SK-N-SH (cell line): Measurements from ENCODE around the gene ATCAY. TPM values are rescaled to one million over a fixed set of nuclear protein-coding genes. Genes with fewer than 3 reads are reported as not detected.

Experiments
- CTCF ChIA-PET: fragments of 300-600, 350-600 bp; formaldehyde crosslinking; extraction: SDS; loops from one replicate; lab custom pipeline; 2021; lab: Yijun Ruan, JAX
- POLR2A ChIA-PET: fragments of 350-600 bp; sonication (Branson Sonifier 250); formaldehyde crosslinking; extraction: SDS; loops from one replicate; lab custom pipeline; 2020; ENCODE audit warnings: antibody characterized with exemption, inconsistent platforms; lab: Yijun Ruan, JAX
- DNase-seq: peaks from one replicate; pipeline ENCODE4 v3.0.0; 2012
- H2AFZ ChIP-seq: fragments of 200-600 bp; sonication (generic); 2 replicates; pipeline ENCODE4 v1.8.1; 2016; ENCODE audit warnings: antibody characterized with exemption, mild to moderate bottlenecking, low read depth
- H3F3A ChIP-seq: fragments of 200-600 bp; sonication (generic); replicated peaks from 2 replicates; pipeline ENCODE3; 2016; ENCODE audit warnings: antibody characterized with exemption, mild to moderate bottlenecking; ENCODE audit not compliant: insufficient read depth
- H3K27ac ChIP-seq, 2 experiments: fragments of 200-500 bp in 1 of 2; fragments of 200-600 bp in 1 of 2; sonication (Bioruptor generic) in 1 of 2; sonication (generic), shearing (Covaris generic) in 1 of 2; 2 replicates each; pipeline versions ENCODE4 v1.5.1 to v1.6.1; 2014 to 2016; ENCODE audit warnings: low read depth in 2 of 2, inconsistent platforms in 1 of 2, low read length in 1 of 2, mild to moderate bottlenecking in 1 of 2, mixed read lengths in 1 of 2
- H3K27me3 ChIP-seq: fragments of 200-600 bp; sonication (generic), shearing (Covaris generic); 2 replicates; pipeline ENCODE4 v1.6.1; 2016; ENCODE audit warnings: mixed run types; ENCODE audit not compliant: insufficient read depth
- H3K36me3 ChIP-seq, 2 experiments: fragments of 200-500 bp in 1 of 2; fragments of 200-600 bp in 1 of 2; sonication (Bioruptor generic) in 1 of 2; sonication (generic) in 1 of 2; replicated peaks in 1 of 2; 2 replicates each; pipeline versions ENCODE3 to v1.5.1; 2014 to 2016; ENCODE audit warnings: low read length in 1 of 2, mild to moderate bottlenecking in 1 of 2; ENCODE audit not compliant: insufficient read depth in 2 of 2, control insufficient read depth in 1 of 2
- H3K4me1 ChIP-seq, 2 experiments: fragments of 200-500 bp in 1 of 2; fragments of 200-600 bp in 1 of 2; sonication (Bioruptor generic) in 1 of 2; sonication (generic), shearing (Covaris generic) in 1 of 2; 2 replicates each; pipeline versions ENCODE4 v1.5.1 to v1.6.1; 2014 to 2016; ENCODE audit warnings: low read depth in 1 of 2, low read length in 1 of 2, mixed run types in 1 of 2; ENCODE audit not compliant: insufficient read depth in 2 of 2, control insufficient read depth in 1 of 2
- H3K4me2 ChIP-seq: fragments of 200-600 bp; sonication (generic), shearing (Covaris generic); 2 replicates; pipeline ENCODE4 v1.6.1; 2017; ENCODE audit warnings: mixed run types
- H3K4me3 ChIP-seq, 2 experiments: fragments of 200-500 bp in 1 of 2; fragments of 200-600 bp in 1 of 2; sonication (Bioruptor generic) in 1 of 2; sonication (generic), shearing (Covaris generic) in 1 of 2; 2 replicates each; pipeline versions ENCODE4 v1.5.1 to v1.8.1; 2014 to 2016; ENCODE audit warnings: low read depth in 2 of 2, inconsistent platforms in 1 of 2, low read length in 1 of 2, mild to moderate bottlenecking in 1 of 2, mixed read lengths in 1 of 2, moderate library complexity in 1 of 2
- H3K79me2 ChIP-seq: fragments of 200-600 bp; sonication (generic); 2 replicates; pipeline ENCODE4 v1.8.1; 2017; ENCODE audit warnings: mild to moderate bottlenecking; ENCODE audit not compliant: insufficient read depth
- H3K9ac ChIP-seq: fragments of 200-600 bp; sonication (generic); 2 replicates; pipeline ENCODE4 v1.6.1; 2017; ENCODE audit warnings: mixed run types
- H3K9me2 ChIP-seq: fragments of 200-600 bp; sonication (generic); 2 replicates; pipeline ENCODE4 v1.6.1; 2017; ENCODE audit warnings: mixed run types
- H3K9me3 ChIP-seq: fragments of 200-600 bp; sonication (generic); 2 replicates; pipeline ENCODE4 v1.6.1; 2017; ENCODE audit warnings: mixed run types, mild to moderate bottlenecking, moderate library complexity
- H4K20me1 ChIP-seq: fragments of 200-600 bp; sonication (generic); 2 replicates; pipeline ENCODE4 v1.6.1; 2017; ENCODE audit warnings: mild to moderate bottlenecking, mixed run types; ENCODE audit not compliant: insufficient read depth
- FOSL2 ChIP-seq: IDR thresholded peaks from 2 replicates; pipeline ENCODE4 v1.4.0; 2012; ENCODE audit warnings: low read depth, mild to moderate bottlenecking, moderate library complexity, borderline replicate concordance
- GABPA ChIP-seq: IDR thresholded peaks from 2 replicates; pipeline ENCODE4 v1.4.0; 2012; ENCODE audit warnings: low read depth, mild to moderate bottlenecking
- MEF2A ChIP-seq: IDR thresholded peaks from 2 replicates; pipeline ENCODE4 v1.4.0; 2012; ENCODE audit warnings: low read depth, borderline replicate concordance
- MXI1 ChIP-seq: IDR thresholded peaks from 2 replicates; pipeline ENCODE4 v1.6.1; 2012; ENCODE audit warnings: mild to moderate bottlenecking, low read depth, low read length, improper control_type of control experiment
- NRF1 ChIP-seq: IDR thresholded peaks from 2 replicates; pipeline ENCODE4 v1.6.1; 2012; ENCODE audit warnings: low read depth, mild to moderate bottlenecking, low read length
- RAD21 ChIP-seq: IDR thresholded peaks from 2 replicates; pipeline ENCODE4 v1.6.1; 2012; ENCODE audit warnings: mild to moderate bottlenecking, low read length
- RFX5 ChIP-seq: IDR thresholded peaks from 2 replicates; pipeline ENCODE4 v1.6.1; 2012; ENCODE audit warnings: mild to moderate bottlenecking, improper control_type of control experiment, low read length
- RXRA ChIP-seq: IDR thresholded peaks from 2 replicates; pipeline ENCODE4 v1.4.0; 2012; ENCODE audit warnings: low read depth, mild to moderate bottlenecking, borderline replicate concordance
- SIN3A ChIP-seq: IDR thresholded peaks from 2 replicates; pipeline ENCODE4 v1.6.1; 2012; ENCODE audit warnings: low read depth, mild to moderate bottlenecking, low read length, moderate library complexity, borderline replicate concordance
- SMC3 ChIP-seq: IDR thresholded peaks from 2 replicates; pipeline ENCODE4 v1.6.1; 2012; ENCODE audit warnings: low read depth, low read length, improper control_type of control experiment
- TCF12 ChIP-seq: IDR thresholded peaks from 2 replicates; pipeline ENCODE4 v1.4.0; 2012
- TEAD4 ChIP-seq: IDR thresholded peaks from 2 replicates; pipeline ENCODE4 v1.4.0; 2012; ENCODE audit warnings: mild to moderate bottlenecking, borderline replicate concordance; ENCODE audit not compliant: insufficient read depth
- YY1 ChIP-seq: IDR thresholded peaks from 2 replicates; pipeline ENCODE4 v1.4.0; 2012; ENCODE audit warnings: low read depth, mild to moderate bottlenecking
- WGBS: methylation state at CpG from one replicate; pipeline ENCODE4 v1.1.6; 2017; ENCODE audit warnings: low lambda C conversion rate; 5-methylcytosine and 5-hydroxymethylcytosine counted together
- polyA plus RNA-seq, 3 experiments: library from polyadenylated mRNA; depleted of rRNA; stranded (reverse); fragments of >200 nt; gene quantifications; 2 replicates each; pipeline ENCODE4 v1.2.3, GENCODE V29; 2012
- TF ChIP-seq, protein P1 (sequence below): IDR thresholded peaks from 2 replicates; pipeline ENCODE4 v1.4.0; 2012; ENCODE audit warnings: low read depth, borderline replicate concordance
- TF ChIP-seq, protein P2 (sequence below): IDR thresholded peaks from 2 replicates; pipeline ENCODE4 v1.6.1; 2012; ENCODE audit warnings: mild to moderate bottlenecking, low read depth, low read length, moderate library complexity
- TF ChIP-seq, protein P3 (sequence below): fragments of 150-350 bp; IDR thresholded peaks from 2 replicates; pipeline ENCODE4 v1.6.1; 2017; ENCODE audit warnings: antibody characterized with exemption, low read length, low read depth, borderline replicate concordance
- TF ChIP-seq, protein P4 (sequence below): fragments of 200-600 bp; sonication (generic); IDR thresholded peaks from 2 replicates; pipeline ENCODE4 v1.6.1; 2017; ENCODE audit warnings: antibody characterized with exemption, mild to moderate bottlenecking, moderate library complexity
- TF ChIP-seq, protein P5 (sequence below): IDR thresholded peaks from 2 replicates; pipeline ENCODE4; 2012
- TF ChIP-seq, protein P6 (sequence below): IDR thresholded peaks from 2 replicates; pipeline ENCODE4 v1.4.0; 2012; ENCODE audit warnings: low read depth

The ATCAY gene
- polyA plus RNA-seq, 1 of the 3 experiments (the other 2 are of a cell fraction) = 0.84 TPM

DNA sequence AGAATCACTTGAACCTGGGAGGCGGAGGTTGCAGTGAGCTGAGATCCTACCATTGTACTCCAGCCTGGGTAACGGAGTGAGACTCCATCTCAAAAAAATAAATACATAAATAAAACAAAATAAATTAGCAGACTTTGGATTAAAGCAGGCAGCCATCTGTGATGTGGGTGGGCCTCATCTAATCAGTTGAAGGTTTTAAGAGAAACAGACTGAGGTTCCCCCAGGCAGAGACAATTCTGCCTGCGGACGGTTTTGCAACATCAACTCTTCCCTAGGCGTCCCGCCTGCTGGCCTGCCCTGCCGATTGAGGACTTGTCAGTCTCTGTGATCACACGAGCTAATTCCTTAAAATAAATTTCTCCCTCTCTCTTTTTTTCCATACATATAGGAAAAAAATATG is 23.7 kb downstream of the ATCAY start:
- H3K36me3 ChIP-seq = no peaks in the 10 kb centered on the region
- H4K20me1 ChIP-seq = no peaks in the 10 kb centered on the region
- no peaks in the 10 kb centered on the region for H3K4me1 ChIP-seq
- H3K79me2 ChIP-seq = no peaks in the 10 kb centered on the region
- no peak overlapping the region for H3K4me3 ChIP-seq
- no peak overlapping the region for H3K9ac ChIP-seq
- H2AFZ ChIP-seq = no peak overlapping the region
- no peaks in the 10 kb centered on the region for H3K9me3 ChIP-seq
- POLR2A ChIA-PET = no interaction called here
- TF ChIP-seq MEF2A (no peak), MXI1 (no peak), NRF1 (no peak), TCF12 (no peak), GABPA (no peak), SIN3A (no peak), RAD21 (no peak), RFX5 (no peak), TEAD4 (no peak), SMC3 (no peak), RXRA (no peak), FOSL2 (no peak), YY1 (no peak)
- TF ChIP-seq, protein P1, sequence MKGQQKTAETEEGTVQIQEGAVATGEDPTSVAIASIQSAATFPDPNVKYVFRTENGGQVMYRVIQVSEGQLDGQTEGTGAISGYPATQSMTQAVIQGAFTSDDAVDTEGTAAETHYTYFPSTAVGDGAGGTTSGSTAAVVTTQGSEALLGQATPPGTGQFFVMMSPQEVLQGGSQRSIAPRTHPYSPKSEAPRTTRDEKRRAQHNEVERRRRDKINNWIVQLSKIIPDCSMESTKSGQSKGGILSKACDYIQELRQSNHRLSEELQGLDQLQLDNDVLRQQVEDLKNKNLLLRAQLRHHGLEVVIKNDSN = no peak
- TF ChIP-seq, protein P2, sequence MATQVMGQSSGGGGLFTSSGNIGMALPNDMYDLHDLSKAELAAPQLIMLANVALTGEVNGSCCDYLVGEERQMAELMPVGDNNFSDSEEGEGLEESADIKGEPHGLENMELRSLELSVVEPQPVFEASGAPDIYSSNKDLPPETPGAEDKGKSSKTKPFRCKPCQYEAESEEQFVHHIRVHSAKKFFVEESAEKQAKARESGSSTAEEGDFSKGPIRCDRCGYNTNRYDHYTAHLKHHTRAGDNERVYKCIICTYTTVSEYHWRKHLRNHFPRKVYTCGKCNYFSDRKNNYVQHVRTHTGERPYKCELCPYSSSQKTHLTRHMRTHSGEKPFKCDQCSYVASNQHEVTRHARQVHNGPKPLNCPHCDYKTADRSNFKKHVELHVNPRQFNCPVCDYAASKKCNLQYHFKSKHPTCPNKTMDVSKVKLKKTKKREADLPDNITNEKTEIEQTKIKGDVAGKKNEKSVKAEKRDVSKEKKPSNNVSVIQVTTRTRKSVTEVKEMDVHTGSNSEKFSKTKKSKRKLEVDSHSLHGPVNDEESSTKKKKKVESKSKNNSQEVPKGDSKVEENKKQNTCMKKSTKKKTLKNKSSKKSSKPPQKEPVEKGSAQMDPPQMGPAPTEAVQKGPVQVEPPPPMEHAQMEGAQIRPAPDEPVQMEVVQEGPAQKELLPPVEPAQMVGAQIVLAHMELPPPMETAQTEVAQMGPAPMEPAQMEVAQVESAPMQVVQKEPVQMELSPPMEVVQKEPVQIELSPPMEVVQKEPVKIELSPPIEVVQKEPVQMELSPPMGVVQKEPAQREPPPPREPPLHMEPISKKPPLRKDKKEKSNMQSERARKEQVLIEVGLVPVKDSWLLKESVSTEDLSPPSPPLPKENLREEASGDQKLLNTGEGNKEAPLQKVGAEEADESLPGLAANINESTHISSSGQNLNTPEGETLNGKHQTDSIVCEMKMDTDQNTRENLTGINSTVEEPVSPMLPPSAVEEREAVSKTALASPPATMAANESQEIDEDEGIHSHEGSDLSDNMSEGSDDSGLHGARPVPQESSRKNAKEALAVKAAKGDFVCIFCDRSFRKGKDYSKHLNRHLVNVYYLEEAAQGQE = no peak
- TF ChIP-seq, protein P3, sequence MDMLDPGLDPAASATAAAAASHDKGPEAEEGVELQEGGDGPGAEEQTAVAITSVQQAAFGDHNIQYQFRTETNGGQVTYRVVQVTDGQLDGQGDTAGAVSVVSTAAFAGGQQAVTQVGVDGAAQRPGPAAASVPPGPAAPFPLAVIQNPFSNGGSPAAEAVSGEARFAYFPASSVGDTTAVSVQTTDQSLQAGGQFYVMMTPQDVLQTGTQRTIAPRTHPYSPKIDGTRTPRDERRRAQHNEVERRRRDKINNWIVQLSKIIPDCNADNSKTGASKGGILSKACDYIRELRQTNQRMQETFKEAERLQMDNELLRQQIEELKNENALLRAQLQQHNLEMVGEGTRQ = no peak
- TF ChIP-seq, protein P4, sequence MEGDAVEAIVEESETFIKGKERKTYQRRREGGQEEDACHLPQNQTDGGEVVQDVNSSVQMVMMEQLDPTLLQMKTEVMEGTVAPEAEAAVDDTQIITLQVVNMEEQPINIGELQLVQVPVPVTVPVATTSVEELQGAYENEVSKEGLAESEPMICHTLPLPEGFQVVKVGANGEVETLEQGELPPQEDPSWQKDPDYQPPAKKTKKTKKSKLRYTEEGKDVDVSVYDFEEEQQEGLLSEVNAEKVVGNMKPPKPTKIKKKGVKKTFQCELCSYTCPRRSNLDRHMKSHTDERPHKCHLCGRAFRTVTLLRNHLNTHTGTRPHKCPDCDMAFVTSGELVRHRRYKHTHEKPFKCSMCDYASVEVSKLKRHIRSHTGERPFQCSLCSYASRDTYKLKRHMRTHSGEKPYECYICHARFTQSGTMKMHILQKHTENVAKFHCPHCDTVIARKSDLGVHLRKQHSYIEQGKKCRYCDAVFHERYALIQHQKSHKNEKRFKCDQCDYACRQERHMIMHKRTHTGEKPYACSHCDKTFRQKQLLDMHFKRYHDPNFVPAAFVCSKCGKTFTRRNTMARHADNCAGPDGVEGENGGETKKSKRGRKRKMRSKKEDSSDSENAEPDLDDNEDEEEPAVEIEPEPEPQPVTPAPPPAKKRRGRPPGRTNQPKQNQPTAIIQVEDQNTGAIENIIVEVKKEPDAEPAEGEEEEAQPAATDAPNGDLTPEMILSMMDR = no peak
- TF ChIP-seq, protein P5, sequence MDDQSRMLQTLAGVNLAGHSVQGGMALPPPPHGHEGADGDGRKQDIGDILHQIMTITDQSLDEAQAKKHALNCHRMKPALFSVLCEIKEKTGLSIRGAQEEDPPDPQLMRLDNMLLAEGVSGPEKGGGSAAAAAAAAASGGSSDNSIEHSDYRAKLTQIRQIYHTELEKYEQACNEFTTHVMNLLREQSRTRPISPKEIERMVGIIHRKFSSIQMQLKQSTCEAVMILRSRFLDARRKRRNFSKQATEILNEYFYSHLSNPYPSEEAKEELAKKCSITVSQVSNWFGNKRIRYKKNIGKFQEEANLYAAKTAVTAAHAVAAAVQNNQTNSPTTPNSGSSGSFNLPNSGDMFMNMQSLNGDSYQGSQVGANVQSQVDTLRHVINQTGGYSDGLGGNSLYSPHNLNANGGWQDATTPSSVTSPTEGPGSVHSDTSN = no peak
- TF ChIP-seq, protein P6, sequence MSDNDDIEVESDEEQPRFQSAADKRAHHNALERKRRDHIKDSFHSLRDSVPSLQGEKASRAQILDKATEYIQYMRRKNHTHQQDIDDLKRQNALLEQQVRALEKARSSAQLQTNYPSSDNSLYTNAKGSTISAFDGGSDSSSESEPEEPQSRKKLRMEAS = no peak
- TF ChIP-seq, all 33 proteins: peak for 0
- H3F3A ChIP-seq = no peaks in the 10 kb centered on the region
- no peak overlapping the region for H3K4me2 ChIP-seq
- CTCF ChIA-PET = no interaction called here
- no peaks in the 10 kb centered on the region for H3K9me2 ChIP-seq
- 79% methylated on average over 8 of the region's 8 CpGs for WGBS
- H3K27ac ChIP-seq = no peak overlapping the region
- H3K27me3 ChIP-seq = no peaks in the 10 kb centered on the region
- no peak for DNase-seq
